ENCODE data around the gene OR1N2. TPM values are rescaled to one million over a fixed set of nuclear protein-coding genes. Genes with fewer than 3 reads are reported as not detected.
"Not testable (repeated sequence)": the region's sequence is repeated elsewhere in the genome, so short reads cannot be mapped to it uniquely, and the experiment has no call there.

The OR1N2 gene
- total and polyA plus RNA-seq, 5 experiments from 2014 or later = not detected

- no peak overlapping the region for H3K4me3 Mint-ChIP-seq
- POLR2A ChIA-PET = no interaction called here
- ATAC-seq (no peak), DNase-seq (no peak)
- peaks cover 0 to 15% (median 8%) of the 10 kb centered on the region in 3 donors for H3K36me3 Mint-ChIP-seq
- peak overlapping the region in 2 of 10 donors; percentile 52 to 57 for H3K27ac Mint-ChIP-seq
- H3K4me1 Mint-ChIP-seq = peaks cover 0 to 17% (median 5%) of the 10 kb centered on the region in 4 donors
- peaks cover 0 to 13% (median 8%) of the 10 kb centered on the region in 5 donors for H3K27me3 Mint-ChIP-seq
- H3K9me3 Mint-ChIP-seq = peaks cover 0 to 21% (median 8%) of the 10 kb centered on the region in 9 donors
These were observed 8.5 kb downstream of the OR1N2 start for GRCh38 chr9:122561446-122561845.

- peaks cover 0 to 15% (median 8%) of the 10 kb centered on the region in 3 donors for H3K36me3 Mint-ChIP-seq
- H3K27ac Mint-ChIP-seq = peak overlapping the region in 9 of 10 donors; percentile 21 to 93 (median 86)
- ATAC-seq (peak; percentile 94 to 95), DNase-seq (peak in 9 of 10 donors; percentile 1 to 73 (median 15))
- peaks cover 0 to 13% (median 8%) of the 10 kb centered on the region in 5 donors for H3K27me3 Mint-ChIP-seq
- H3K4me1 Mint-ChIP-seq = peaks cover 0 to 17% (median 5%) of the 10 kb centered on the region in 4 donors
- POLR2A ChIA-PET = no interaction called here
- peak overlapping the region in 9 of 10 donors; percentile 46 to 83 (median 65) for H3K4me3 Mint-ChIP-seq
- peaks cover 0 to 21% (median 8%) of the 10 kb centered on the region in 9 donors for H3K9me3 Mint-ChIP-seq
These were observed 9.3 kb downstream of the OR1N2 start for GRCh38 chr9:122562134-122562760.

GRCh38 chr9:122567901-122568300, 15.0 kb downstream of the OR1N2 start:
- peaks cover 0 to 2% (median under 1%) of the 10 kb centered on the region in 4 donors for H3K4me1 Mint-ChIP-seq
- ATAC-seq (no peak), DNase-seq (no peak)
- H3K36me3 Mint-ChIP-seq = no peaks in the 10 kb centered on the region
- POLR2A ChIA-PET = no interaction called here
- H3K27ac Mint-ChIP-seq = no peak overlapping the region
- peaks cover 0 to 4% (median 0%) of the 10 kb centered on the region in 9 donors for H3K9me3 Mint-ChIP-seq
- peaks cover 0 to 4% (median 0%) of the 10 kb centered on the region in 5 donors for H3K27me3 Mint-ChIP-seq
- H3K4me3 Mint-ChIP-seq = no peak overlapping the region

GRCh38 chr9:122572456-122572855, 19.5 kb downstream of the OR1N2 start:
- DNase-seq (no peak), ATAC-seq (no peak)
- POLR2A ChIA-PET = no interaction called here
- Mint-ChIP-seq H3K9me3 (peaks cover 0 to 6% (median 0%) of the 10 kb centered on the region in 9 donors), H3K27ac (no peak overlapping the region), H3K36me3 (peaks cover 0 to 7% (median 4%) of the 10 kb centered on the region in 3 donors), H3K27me3 (peaks cover 0 to 4% (median 0%) of the 10 kb centered on the region in 5 donors), H3K4me3 (no peak overlapping the region), H3K4me1 (peaks cover 0 to 2% (median 0%) of the 10 kb centered on the region in 4 donors)

- ATAC-seq (no peak), DNase-seq (no peak)
- Mint-ChIP-seq H3K9me3 (peaks cover 0 to 6% (median 0%) of the 10 kb centered on the region in 9 donors), H3K4me1 (no peaks in the 10 kb centered on the region), H3K27me3 (peaks cover 0 to 2% (median 0%) of the 10 kb centered on the region in 5 donors), H3K4me3 (no peak overlapping the region), H3K36me3 (peaks cover 0 to 7% (median 7%) of the 10 kb centered on the region in 3 donors), H3K27ac (no peak overlapping the region)
- POLR2A ChIA-PET = no interaction called here
These were observed 27.0 kb downstream of the OR1N2 start for GRCh38 chr9:122579874-122580273.

GRCh38 chr9:122580360-122580759, 27.4 kb downstream of the OR1N2 start:
- H3K9me3 Mint-ChIP-seq = peaks cover 0 to 6% (median 0%) of the 10 kb centered on the region in 9 donors
- DNase-seq = no peak
- peaks cover 0 to 7% (median 7%) of the 10 kb centered on the region in 3 donors for H3K36me3 Mint-ChIP-seq
- no peak overlapping the region for H3K27ac Mint-ChIP-seq
- ATAC-seq = no peak
- peaks cover 0 to 2% (median 0%) of the 10 kb centered on the region in 5 donors for H3K27me3 Mint-ChIP-seq
- H3K4me3 Mint-ChIP-seq = no peak overlapping the region
- H3K4me1 Mint-ChIP-seq = no peaks in the 10 kb centered on the region
- POLR2A ChIA-PET = no interaction called here

GRCh38 chr9:122583284-122583683, 30.4 kb downstream of the OR1N2 start, which contains the start of gene OR1L8:
Gene OR1L8 (minus strand): TSS chr9:122583384. CDS start chr9:122568477, 14,907 bp downstream.
- ATAC-seq, POLR2A ChIA-PET, H3K27me3 Mint-ChIP-seq, H3K4me1 Mint-ChIP-seq, H3K4me3 Mint-ChIP-seq, DNase-seq, H3K36me3 Mint-ChIP-seq, H3K9me3 Mint-ChIP-seq: not testable (repeated sequence)
- peak within 1 kb of the TSS in 1 of 10 donors; percentile 5 for H3K27ac Mint-ChIP-seq

Other genes starting within 250 kb of the OR1N2 start
- gene PTGS1, start 182.1 kb upstream of the OR1N2 start, total RNA-seq = 1 to 10 TPM in 1 of 2 experiments, under 1 TPM in 1; 0.60 to 1.0 TPM
- under 1 TPM in 1 of 3 donors, not detected in 2; 0.22 TPM for gene PTGS1, start 182.1 kb upstream of the OR1N2 start, polyA plus RNA-seq
- gene OR1J1, start 75.2 kb upstream of the OR1N2 start, total RNA-seq = not detected
- gene OR1J1, start 75.2 kb upstream of the OR1N2 start, polyA plus RNA-seq = not detected
- under 1 TPM in 1 of 2 experiments, not detected in 1; 0.85 TPM for gene OR1J2, start 42.3 kb upstream of the OR1N2 start, total RNA-seq
- not detected for gene OR1J2, start 42.3 kb upstream of the OR1N2 start, polyA plus RNA-seq
- gene OR1J4, start 34.0 kb upstream of the OR1N2 start, total RNA-seq = under 1 TPM; 0.41 to 0.52 TPM
- not detected for gene OR1J4, start 34.0 kb upstream of the OR1N2 start, polyA plus RNA-seq
- not detected for gene OR1N1, start 25.8 kb upstream of the OR1N2 start, total RNA-seq
- not detected for gene OR1N1, start 25.8 kb upstream of the OR1N2 start, polyA plus RNA-seq
- gene OR1L8, start 30.3 kb downstream of the OR1N2 start, total RNA-seq = not detected
- not detected for gene OR1L8, start 30.3 kb downstream of the OR1N2 start, polyA plus RNA-seq
- gene OR1Q1, start 61.6 kb downstream of the OR1N2 start, total RNA-seq = 1 to 10 TPM; 1.1 to 1.5 TPM
- gene OR1Q1, start 61.6 kb downstream of the OR1N2 start, polyA plus RNA-seq = not detected
- not detected for gene OR1B1, start 104.5 kb downstream of the OR1N2 start, total RNA-seq
- gene OR1B1, start 104.5 kb downstream of the OR1N2 start, polyA plus RNA-seq = not detected
- gene OR1L1, start 108.6 kb downstream of the OR1N2 start, total RNA-seq = not detected
- gene OR1L1, start 108.6 kb downstream of the OR1N2 start, polyA plus RNA-seq = not detected
- gene OR1L3, start 122.0 kb downstream of the OR1N2 start, total RNA-seq = not detected
- gene OR1L3, start 122.0 kb downstream of the OR1N2 start, polyA plus RNA-seq = not detected
- not detected for gene OR1L4, start 170.9 kb downstream of the OR1N2 start, total RNA-seq
- gene OR1L4, start 170.9 kb downstream of the OR1N2 start, polyA plus RNA-seq = not detected
- not detected for gene OR1L6, start 189.2 kb downstream of the OR1N2 start, total RNA-seq
- not detected for gene OR1L6, start 189.2 kb downstream of the OR1N2 start, polyA plus RNA-seq
- gene OR5C1, start 235.8 kb downstream of the OR1N2 start, total RNA-seq = not detected
- gene OR5C1, start 235.8 kb downstream of the OR1N2 start, polyA plus RNA-seq = not detected
- gene OR1K1, start 247.0 kb downstream of the OR1N2 start, total RNA-seq = not detected
- gene OR1K1, start 247.0 kb downstream of the OR1N2 start, polyA plus RNA-seq = not detected

Measured in naive thymus-derived CD8-positive, alpha-beta T cell (primary cell).